ENCODE measurements around the gene TMEM200B. TPM values are rescaled to one million over a fixed set of nuclear protein-coding genes. Genes with fewer than 3 reads are reported as not detected.
"Not testable (repeated sequence)": the region's sequence is repeated elsewhere in the genome, so short reads cannot be mapped to it uniquely, and the experiment has no call there.

TMEM200B gene
- total RNA-seq, 1 experiment from 2014 or later, result 17.9 TPM

GRCh38 chr1:29121516-29121935, 2.2 kb downstream of the TMEM200B start:
- DNase-seq, result peak; percentile 20
- peak overlapping the region; percentile 67 for H3K4me3 ChIP-seq

GRCh38 chr1:29120947-29121485, 2.7 kb downstream of the TMEM200B start:
- Histone ChIP-seq H3K36me3 (peaks cover 9% of the 10 kb centered on the region), H3K4me3 (peak overlapping the region; percentile 11; the same call in 1 of the 2 replicates), H3K27me3 (no peaks in the 10 kb centered on the region), H3K9me3 (no peaks in the 10 kb centered on the region)
- peak; percentile 52 for DNase-seq

More at GRCh38 chr1:29121516-29121935, 2.2 kb downstream of the TMEM200B start:
- Histone ChIP-seq H3K36me3 (peaks cover 9% of the 10 kb centered on the region), H3K27me3 (no peaks in the 10 kb centered on the region), H3K9me3 (no peaks in the 10 kb centered on the region)

- H3K27me3 ChIP-seq, result no peaks in the 10 kb centered on the region
- H3K4me3 ChIP-seq, result no peak overlapping the region
- H3K36me3 ChIP-seq, result peaks cover 9% of the 10 kb centered on the region
- no peak for DNase-seq
- H3K9me3 ChIP-seq, result no peaks in the 10 kb centered on the region
Measured at GRCh38 chr1:29120367-29120766, 3.3 kb downstream of the TMEM200B start.

- Histone ChIP-seq H3K9me3 (no peaks in the 10 kb centered on the region), H3K36me3 (peaks cover 9% of the 10 kb centered on the region), H3K4me3 (no peak overlapping the region), H3K27me3 (no peaks in the 10 kb centered on the region)
- DNase-seq, result no peak
Measured at GRCh38 chr1:29119121-29119929, 4.4 kb downstream of the TMEM200B start.

- DNase-seq, result no peak
- Histone ChIP-seq H3K27me3 (no peaks in the 10 kb centered on the region), H3K36me3 (peaks cover 9% of the 10 kb centered on the region), H3K4me3 (no peak overlapping the region), H3K9me3 (no peaks in the 10 kb centered on the region)
Measured at GRCh38 chr1:29117381-29117780, 6.3 kb downstream of the TMEM200B start.

GRCh38 chr1:29114654-29115053, 9.0 kb downstream of the TMEM200B start:
- peaks cover under 1% of the 10 kb centered on the region for H3K36me3 ChIP-seq
- no peak overlapping the region for H3K4me3 ChIP-seq
- no peaks in the 10 kb centered on the region for H3K27me3 ChIP-seq
- H3K9me3 ChIP-seq, result no peaks in the 10 kb centered on the region
- no peak for DNase-seq

- Histone ChIP-seq H3K9me3 (no peaks in the 10 kb centered on the region), H3K27me3 (no peaks in the 10 kb centered on the region), H3K4me3 (no peak overlapping the region), H3K36me3 (no peaks in the 10 kb centered on the region)
- DNase-seq, result no peak
Measured at GRCh38 chr1:29113413-29114117, 10.1 kb downstream of the TMEM200B start.

- no peak overlapping the region for H3K4me3 ChIP-seq
- DNase-seq, result no peak
Measured at GRCh38 chr1:29112705-29113412, 10.8 kb downstream of the TMEM200B start.

GRCh38 chr1:29108041-29108440, 15.7 kb downstream of the TMEM200B start:
- DNase-seq, H3K9me3 ChIP-seq, H3K4me3 ChIP-seq, H3K36me3 ChIP-seq, H3K27me3 ChIP-seq: not testable (repeated sequence)

More at GRCh38 chr1:29112705-29113412, 10.8 kb downstream of the TMEM200B start:
- Histone ChIP-seq H3K27me3 (no peaks in the 10 kb centered on the region), H3K36me3 (no peaks in the 10 kb centered on the region), H3K9me3 (no peaks in the 10 kb centered on the region)

GRCh38 chr1:29105822-29106221, 17.9 kb downstream of the TMEM200B start:
- H3K36me3 ChIP-seq, result no peaks in the 10 kb centered on the region
- H3K4me3 ChIP-seq, result no peak overlapping the region
- H3K27me3 ChIP-seq, result no peaks in the 10 kb centered on the region
- DNase-seq, result no peak
- H3K9me3 ChIP-seq, result no peaks in the 10 kb centered on the region

GRCh38 chr1:29100487-29100886, 23.2 kb downstream of the TMEM200B start:
- Histone ChIP-seq H3K9me3 (no peaks in the 10 kb centered on the region), H3K27me3 (no peaks in the 10 kb centered on the region), H3K4me3 (no peak overlapping the region), H3K36me3 (no peaks in the 10 kb centered on the region)
- DNase-seq, result no peak

GRCh38 chr1:29099286-29099685, 24.4 kb downstream of the TMEM200B start:
- no peaks in the 10 kb centered on the region for H3K36me3 ChIP-seq
- no peak for DNase-seq
- no peaks in the 10 kb centered on the region for H3K27me3 ChIP-seq
- no peaks in the 10 kb centered on the region for H3K9me3 ChIP-seq
- H3K4me3 ChIP-seq, result no peak overlapping the region

GRCh38 chr1:29096231-29096886, 27.3 kb downstream of the TMEM200B start:
- Histone ChIP-seq H3K4me3 (no peak overlapping the region), H3K36me3 (no peaks in the 10 kb centered on the region), H3K9me3 (no peaks in the 10 kb centered on the region), H3K27me3 (no peaks in the 10 kb centered on the region)
- no peak for DNase-seq

- no peaks in the 10 kb centered on the region for H3K9me3 ChIP-seq
- DNase-seq, result no peak
- no peak overlapping the region for H3K4me3 ChIP-seq
- H3K27me3 ChIP-seq, result no peaks in the 10 kb centered on the region
- H3K36me3 ChIP-seq, result no peaks in the 10 kb centered on the region
Measured at GRCh38 chr1:29094954-29095353, 28.7 kb downstream of the TMEM200B start.

- Histone ChIP-seq H3K9me3 (no peaks in the 10 kb centered on the region), H3K4me3 (no peak overlapping the region), H3K36me3 (no peaks in the 10 kb centered on the region), H3K27me3 (no peaks in the 10 kb centered on the region)
- DNase-seq, result no peak
Measured at GRCh38 chr1:29094433-29094832, 29.3 kb downstream of the TMEM200B start.

GRCh38 chr1:29092704-29093103, 31.0 kb downstream of the TMEM200B start:
- DNase-seq, H3K4me3 ChIP-seq, H3K36me3 ChIP-seq, H3K27me3 ChIP-seq, H3K9me3 ChIP-seq: not testable (repeated sequence)
